HTERT RPE-1 (cell line): ENCODE data around the gene SSBP4.

Experiments
- in situ Hi-C: fragments of 300-500 bp; cut with MboI; formaldehyde crosslinking; loops from 4 replicates; pipeline ENCODE4 v1.14.3; 2020; ENCODE audit warnings: low sequenced_read_pairs

The SSBP4 gene

GRCh38 chr19:18461471-18461870, 42.3 kb downstream of the SSBP4 start:
- in situ Hi-C loops = no loop called here

DNA sequence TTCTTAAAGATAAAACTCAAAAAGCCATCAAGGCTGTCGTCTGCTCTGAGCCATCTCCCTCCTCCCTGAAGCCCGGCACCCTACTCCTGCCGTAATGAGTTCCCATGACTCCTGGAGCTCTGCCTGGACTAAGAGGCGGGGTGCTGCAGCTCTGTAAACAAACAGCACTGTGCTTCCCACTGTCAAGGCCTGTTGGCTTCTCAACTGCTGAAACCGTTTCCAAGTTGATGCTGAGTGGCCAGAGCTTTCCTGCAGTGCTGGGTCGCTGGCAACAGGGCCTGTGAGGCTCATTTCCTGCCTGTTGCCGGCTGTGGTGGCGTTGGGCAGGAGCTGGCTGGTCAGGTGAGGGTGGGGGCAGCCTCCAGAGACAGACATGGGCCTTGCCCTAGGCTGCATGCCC, 45.4 kb downstream of the SSBP4 start:
- in situ Hi-C loops = no loop called here

- in situ Hi-C loops = no loop called here
These were observed 46.2 kb downstream of the SSBP4 start for GRCh38 chr19:18465214-18465963.

- in situ Hi-C loops = no loop called here
These were observed 46.8 kb downstream of the SSBP4 start for GRCh38 chr19:18465964-18466339.

DNA sequence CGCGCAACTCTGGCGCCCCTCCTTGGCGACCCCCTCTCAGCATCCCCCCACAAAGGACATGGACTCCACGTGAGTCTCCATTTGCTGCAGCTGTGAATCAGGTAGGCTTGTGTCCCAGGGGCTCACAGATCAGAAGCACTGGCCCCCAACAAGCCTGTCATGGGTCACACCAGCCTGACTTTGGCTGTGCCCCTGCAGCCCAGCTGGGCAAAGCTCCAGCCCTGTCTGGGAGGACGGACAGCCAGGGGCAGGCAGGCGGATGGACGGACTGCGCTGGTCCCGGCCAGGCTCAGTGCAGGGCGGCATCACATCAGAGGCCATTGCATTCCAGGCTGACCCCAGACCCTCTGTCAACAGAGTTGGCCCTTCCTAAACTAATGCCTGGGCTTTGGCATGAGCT, 47.2 kb downstream of the SSBP4 start:
- in situ Hi-C loops = no loop called here

- in situ Hi-C loops = no loop called here
These were observed 48.8 kb downstream of the SSBP4 start for GRCh38 chr19:18467978-18468377.

DNA sequence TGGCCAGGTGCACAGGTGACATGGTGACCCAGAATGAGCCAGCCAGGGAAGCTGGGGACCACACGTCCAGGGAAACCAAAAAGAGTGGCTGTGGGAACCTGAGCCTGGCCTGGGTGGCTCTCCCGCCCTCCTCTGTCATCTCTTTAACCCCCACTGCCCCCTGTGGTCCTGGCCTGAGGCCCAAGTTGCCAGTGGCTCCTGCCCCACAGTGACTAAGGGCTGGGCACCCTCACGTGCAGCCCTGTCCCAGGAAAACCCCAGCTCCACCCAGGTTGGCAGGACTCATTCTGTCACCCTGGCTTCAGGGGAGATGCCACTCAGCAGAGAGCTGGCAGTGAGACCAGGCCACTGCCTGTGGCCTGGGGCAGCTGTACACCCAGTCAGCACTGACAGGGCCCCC, 49.3 kb downstream of the SSBP4 start:
- in situ Hi-C loops = no loop called here

DNA sequence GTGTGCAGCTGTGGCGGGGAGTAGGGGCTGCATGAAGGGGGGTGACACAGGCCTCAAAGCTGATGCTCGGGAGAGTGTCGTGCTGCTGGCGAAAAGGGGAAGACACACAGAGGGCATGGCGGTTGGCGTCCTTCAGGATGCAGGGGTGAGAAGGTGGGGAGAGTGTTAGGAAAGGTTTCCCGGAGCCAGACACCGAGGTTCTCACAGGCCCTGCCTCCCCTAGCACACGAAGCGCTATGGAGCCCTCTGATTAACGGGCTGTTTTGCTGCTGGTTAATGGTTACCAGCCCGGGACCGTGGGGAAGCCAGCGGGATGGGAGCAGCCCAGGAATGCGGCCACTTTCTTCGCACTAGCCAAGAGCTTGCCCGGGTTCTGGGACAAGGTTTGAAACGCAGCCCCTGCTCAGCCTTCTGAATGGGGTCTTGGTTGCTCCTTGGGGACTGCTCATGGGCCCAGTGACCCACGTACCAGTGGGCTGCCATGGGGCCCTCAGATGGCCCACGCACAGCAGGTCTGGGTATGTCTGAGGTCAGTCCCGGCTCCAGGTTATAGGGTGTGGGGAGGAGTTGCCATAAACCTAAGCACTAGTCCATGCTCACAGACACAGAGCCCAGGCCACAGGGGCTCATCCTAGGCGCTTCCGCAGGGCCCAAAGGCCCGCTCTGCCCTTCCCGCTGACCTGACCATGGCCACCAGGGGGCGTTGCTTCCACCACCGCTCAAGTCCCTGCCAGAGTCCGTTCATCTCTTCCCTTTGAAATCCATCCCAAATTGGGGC, 50.1 kb downstream of the SSBP4 start:
- in situ Hi-C loops = no loop called here

GRCh38 chr19:18470787-18471186, 51.6 kb downstream of the SSBP4 start:
- in situ Hi-C loops = no loop called here

DNA sequence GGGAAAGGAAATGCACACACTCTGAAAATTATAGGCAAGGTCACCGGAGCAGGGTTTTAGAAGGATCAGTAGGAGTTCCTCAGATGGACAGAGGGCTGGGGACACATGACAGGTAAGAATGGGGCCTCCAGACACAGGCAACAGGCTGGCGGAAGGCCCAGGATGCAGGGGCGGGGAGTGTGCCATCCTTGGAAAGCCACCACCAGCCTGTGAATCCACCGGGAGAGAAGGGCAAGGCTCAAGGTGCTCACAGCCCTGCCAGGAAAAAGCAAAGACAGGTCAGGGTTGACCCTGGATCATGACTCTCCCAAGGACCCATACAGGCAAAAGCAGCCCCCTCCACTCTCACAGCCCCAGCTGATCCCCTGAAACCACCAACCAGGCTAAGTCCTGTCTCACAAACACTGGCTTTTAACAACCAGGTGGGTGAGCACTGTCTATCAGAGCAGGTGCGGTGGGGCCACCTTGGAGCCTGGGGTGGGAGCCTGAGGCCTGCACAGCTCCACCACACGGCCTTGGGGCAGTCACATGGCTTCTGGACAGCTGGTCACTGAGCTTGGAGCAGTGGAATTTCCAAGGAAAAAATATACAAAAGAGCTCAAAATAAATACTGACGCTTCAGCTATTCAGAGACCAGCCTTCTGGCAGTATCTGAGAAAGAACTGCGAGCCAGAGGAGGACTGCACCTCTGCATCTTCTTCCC, 54.0 kb downstream of the SSBP4 start:
- in situ Hi-C loops = no loop called here

DNA sequence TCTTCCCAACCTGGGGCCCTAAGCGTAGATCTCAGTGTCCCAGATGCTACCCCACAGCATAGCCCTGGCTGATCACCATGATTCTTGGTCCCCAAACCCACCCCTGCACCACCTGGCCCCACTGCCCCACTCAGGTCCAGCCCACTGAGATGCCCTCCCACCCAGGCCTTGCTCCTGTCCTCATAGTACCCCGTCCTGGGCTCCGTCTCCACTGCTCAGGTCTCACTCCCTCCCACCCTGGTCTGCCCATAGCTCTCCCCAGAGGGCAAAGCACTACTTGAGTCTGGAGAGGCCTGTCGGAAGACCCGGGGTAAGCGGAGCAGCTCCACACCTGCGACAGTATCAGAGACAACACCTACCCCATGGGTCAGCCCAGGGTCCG, 54.5 kb downstream of the SSBP4 start:
- in situ Hi-C loops = no loop called here

GRCh38 chr19:18474366-18474887, 55.2 kb downstream of the SSBP4 start:
- in situ Hi-C loops = no loop called here

GRCh38 chr19:18475004-18475453, 55.8 kb downstream of the SSBP4 start:
- in situ Hi-C loops = no loop called here

DNA sequence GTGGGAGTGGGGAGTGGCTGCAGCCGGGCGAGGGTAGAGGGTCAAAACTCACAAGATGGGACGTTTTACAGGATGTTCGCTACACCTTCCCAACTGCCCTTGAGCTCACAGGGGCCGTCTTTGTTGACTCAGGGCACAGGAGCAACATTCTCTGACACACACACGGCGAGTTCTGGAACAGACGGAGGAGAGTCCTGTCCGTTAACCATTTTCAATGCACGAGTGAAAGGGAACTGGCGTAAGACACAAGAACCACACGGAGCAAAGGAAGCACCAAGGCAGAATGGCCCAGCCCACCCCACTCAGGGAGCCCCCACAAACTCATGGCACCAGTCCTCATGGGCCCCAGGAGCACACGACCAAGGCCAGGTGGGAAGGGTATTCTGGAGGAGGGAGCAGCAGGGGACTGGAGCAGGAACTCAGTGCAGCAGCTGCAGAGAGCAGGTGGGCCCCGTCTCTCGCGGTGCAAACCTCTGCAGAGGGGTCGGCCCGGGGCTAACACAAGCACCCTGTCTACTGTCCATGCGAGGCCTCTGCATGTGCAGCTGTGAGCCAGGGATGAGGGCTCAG, 56.6 kb downstream of the SSBP4 start:
- in situ Hi-C loops = no loop called here

DNA sequence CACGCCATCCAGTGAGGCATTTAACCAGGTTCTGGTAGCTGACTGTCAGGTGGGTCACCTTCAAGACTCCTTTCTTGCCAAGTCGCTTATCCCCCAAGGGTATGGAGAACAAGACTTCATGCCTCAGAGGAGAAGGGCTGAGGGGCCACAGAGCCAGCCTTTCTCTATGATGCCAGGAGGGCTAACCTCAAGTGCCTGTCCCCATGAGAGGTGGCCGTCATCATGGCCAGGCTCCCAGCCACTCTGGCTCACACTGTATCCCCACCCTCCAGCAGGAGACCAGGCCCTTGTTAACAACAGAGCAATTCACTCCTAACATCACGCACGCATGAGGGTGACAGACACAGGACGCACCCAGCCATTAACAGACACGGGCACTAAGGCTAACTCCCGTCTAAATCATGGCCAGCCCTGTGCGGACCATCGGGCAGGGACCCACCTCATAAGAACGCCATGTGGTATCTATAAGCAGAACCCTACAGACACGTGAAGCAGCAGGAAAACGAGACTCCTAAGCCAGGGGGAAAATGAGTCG, 57.4 kb downstream of the SSBP4 start:
- in situ Hi-C loops = no loop called here

- in situ Hi-C loops = no loop called here
These were observed 58.0 kb downstream of the SSBP4 start for GRCh38 chr19:18477042-18477779.

DNA sequence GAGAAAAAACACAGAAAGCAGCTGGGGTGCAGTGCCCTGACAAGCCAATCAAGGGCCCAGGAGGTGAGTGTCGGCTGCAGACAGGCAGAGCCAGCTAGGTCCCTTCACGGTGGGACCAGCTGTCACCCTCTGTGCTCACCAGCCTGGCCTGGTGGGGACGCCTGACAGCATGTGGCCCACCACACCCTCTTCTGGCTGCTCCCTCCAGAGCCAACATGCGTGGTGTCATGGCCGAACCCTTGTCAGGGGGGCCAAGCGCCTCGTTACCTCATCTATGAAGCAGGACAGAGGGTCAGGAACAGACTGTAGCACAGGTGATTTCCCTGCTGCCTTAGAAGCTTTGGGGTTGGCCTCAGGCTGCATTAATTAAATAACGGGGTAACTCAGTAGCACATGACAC, 58.8 kb downstream of the SSBP4 start:
- in situ Hi-C loops = no loop called here

GRCh38 chr19:18478545-18479311, 59.5 kb downstream of the SSBP4 start:
- in situ Hi-C loops = no loop called here

- in situ Hi-C loops = no loop called here
These were observed 61.0 kb downstream of the SSBP4 start for GRCh38 chr19:18480006-18480691.
